Inferior parietal cortex (tissue), 1 donor: ENCODE data around the gene C11orf21.
"Not testable (repeated sequence)": the region's sequence is repeated elsewhere in the genome, so short reads cannot be mapped to it uniquely, and the experiment has no call there.

Experiments used
- DNase-seq: peaks from one replicate; pipeline ENCODE4 v3.0.0-alpha.2; 2016; ENCODE audit errors: extremely low spot score

The C11orf21 gene

DNA sequence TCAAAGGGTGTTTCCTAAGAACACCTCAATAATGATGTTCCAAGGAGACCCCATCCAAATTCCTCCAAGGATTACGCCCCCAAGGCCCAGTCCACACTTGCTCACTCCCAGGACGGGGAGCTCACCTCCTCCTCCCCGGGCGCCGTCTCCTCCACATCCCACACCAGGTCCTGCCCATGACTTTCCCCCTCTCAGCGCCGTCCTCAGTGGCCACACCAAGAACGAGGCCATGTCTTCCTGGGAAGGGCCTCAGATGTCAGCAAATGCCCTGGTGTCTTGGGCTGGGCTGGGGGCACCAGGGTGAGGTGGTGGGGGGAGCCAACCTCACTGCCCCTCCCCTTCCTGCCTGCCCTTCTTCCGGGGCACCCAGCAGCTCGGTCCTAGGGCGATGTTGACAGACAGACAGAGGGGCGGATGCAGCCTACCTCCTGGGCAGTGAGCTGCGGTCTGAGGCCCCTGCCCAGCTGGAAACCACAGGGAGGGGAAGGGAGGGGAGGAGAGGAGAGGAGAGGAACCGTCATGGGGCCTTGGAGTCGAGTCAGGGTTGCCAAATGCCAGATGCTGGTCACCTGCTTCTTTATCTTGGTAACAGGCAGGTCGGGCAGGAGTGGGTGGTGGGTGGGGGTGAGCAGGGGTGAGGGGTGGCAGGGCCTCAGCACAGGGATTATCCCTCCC, at the start of gene C11orf21, which contains the start of gene TSPAN32:
C11orf21 (minus strand) TSS at position 288 of the 675 bp plus-strand sequence; CDS start at position 178, 110 bp downstream.
TSPAN32 (plus strand) TSS at position 383 of the 675 bp plus-strand sequence; CDS start at position 520, 137 bp downstream.
- DNase-seq, result peak; percentile 9

DNA sequence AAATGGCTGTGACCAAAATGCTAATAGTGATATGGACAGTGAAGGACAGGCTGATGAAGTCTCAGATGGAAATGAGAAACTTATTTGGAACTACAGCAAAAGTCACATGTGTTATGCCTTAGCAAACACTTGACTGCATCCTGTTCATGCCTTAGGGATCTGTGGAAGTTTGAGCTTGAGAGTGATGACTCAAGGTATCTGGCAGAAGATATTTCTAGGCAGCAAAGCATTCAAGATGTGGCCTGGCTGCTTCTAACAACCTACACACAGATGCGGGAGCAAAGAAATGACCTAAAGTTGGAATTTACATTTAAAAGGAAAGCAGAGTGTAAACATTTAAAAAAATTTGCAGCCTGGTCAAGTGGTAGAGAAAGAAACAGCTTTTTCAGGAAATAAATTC, 47.3 kb upstream of the C11orf21 start:
- no peak for DNase-seq

DNA sequence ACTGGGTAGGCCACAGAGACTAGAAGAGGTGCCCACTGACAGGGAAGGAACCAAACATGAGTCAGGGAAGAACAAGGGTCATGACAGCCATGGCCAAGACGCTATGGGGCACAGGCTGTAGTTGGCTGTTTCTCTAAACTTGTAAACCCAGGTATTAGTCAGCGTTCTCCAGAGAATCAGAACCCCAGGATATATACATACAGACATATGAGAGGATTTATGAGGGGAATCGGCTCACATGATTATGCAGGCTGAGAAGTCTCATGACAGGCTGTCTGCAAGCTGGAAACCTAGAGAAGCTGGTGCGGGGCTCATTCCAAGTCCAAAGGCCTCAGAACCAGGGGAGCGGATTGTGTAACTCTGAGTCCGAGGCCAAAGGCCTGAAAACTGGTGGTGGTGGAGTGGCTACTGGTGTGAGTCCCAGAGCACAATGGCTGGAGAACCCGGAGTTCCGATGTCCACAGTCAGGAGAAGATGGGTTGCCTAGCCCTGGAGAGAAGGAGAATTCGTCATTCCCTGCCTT, 45.7 kb upstream of the C11orf21 start:
- DNase-seq, result no peak

DNA sequence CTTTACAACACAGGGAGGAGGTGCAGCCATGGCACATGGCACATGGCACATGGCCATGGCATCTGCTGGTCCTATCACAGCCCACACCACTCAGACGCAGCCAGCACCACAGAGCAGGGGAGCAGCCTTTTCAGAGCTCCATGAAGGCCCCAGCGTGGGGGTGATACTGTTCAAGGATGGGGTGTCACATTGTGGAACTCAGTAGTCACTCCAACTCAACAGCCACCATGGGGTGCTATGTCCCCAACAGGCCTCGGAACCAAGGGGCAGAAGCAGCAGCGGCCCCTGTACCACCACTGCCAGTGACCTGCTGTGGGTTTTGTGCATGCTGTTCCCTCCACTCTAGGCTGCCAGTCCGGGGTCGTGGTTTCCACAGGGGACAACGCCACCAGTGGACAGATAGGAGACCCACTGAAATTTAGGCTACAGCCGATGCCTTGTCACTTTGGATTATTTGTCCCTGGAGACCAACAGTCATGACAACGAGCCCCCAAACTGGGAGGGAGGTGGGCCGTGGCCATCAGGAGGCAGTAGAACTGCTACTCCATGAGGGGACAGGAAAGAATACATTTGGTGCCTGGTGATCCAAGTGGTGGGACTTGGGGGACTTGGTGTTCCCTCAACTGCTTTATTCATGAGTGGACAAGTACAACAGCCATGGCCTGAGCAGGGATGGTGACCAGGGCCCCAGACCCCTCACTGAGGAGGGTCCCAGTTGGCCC, 45.0 kb upstream of the C11orf21 start:
- no peak for DNase-seq

DNA sequence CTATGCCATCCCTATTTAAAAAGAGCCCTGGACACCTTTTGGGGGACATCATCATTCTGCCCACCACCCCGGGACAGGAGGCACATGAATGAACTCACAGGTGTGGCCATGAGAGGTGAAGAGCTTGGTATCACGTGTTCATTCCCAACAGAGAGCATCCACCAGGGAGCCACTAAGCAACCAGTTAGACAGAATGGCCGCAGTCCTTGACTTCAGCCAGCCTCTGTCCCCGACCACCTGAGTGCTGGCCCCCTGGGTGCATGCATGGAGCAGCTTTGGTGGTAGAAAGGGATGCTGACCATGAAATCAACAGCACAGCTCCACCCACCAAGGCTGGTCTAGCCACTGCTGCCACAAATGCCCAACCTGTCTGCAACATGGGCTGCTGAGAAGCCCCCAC, 44.3 kb upstream of the C11orf21 start:
- DNase-seq, result no peak

DNA sequence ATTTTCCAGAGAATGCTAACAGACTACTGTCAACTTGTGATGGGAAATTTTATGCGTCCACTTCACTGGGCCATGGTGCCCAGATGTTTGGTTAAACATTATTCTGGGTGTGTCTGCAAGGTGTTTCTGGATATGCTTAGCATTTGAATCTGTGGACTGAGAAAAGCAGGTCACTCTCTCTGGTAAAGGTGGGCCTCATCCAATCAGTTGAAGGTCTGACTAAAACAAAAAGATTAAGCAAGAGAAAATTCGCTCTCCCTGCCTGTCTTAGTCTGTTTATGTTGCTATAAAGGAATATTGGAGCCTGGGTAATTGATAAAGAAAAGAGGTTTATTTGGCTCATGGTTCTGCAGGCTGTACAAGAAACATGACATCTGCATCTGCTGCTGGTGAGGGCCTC, 43.3 kb upstream of the C11orf21 start:
- DNase-seq, result no peak

DNA sequence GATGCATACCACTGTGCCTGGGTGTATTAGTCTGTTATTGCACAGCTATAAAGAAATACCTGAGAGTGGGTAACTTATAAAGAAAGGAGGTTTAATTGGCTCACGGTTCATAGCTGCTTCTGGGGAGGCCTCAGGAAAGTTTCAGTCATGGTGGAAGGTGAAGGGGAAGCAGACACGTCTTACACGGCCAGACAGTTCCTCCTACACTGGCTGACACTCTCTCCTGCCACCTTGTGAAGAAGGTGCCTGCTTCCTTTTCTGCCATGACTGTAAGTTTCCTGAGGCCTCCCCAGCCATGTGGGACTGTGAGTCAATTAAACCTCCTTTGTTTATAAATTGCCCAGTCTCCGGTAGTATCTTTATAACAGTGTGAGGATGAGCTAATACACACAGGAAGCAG, 41.8 kb upstream of the C11orf21 start:
- DNase-seq, result no peak

DNA sequence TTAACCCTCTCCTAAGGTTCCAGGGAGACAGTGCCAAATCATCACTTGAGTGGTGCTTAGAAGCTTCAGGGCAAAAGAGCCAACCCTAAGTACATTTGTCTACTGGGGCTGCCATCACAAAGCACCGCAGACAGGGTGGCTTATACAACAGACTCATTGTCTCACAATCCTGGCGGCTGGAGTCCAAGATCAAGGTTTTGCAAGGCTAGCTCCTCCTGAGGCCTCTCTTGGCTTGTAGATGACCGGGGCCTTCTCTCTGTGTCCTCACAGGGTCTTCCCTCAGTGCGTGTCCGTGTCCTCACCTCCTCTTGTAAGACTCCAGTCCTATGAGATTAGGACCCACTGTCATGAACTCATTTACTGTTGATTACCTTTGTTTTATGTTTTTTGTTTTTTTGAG, 41.3 kb upstream of the C11orf21 start:
- no peak for DNase-seq

DNA sequence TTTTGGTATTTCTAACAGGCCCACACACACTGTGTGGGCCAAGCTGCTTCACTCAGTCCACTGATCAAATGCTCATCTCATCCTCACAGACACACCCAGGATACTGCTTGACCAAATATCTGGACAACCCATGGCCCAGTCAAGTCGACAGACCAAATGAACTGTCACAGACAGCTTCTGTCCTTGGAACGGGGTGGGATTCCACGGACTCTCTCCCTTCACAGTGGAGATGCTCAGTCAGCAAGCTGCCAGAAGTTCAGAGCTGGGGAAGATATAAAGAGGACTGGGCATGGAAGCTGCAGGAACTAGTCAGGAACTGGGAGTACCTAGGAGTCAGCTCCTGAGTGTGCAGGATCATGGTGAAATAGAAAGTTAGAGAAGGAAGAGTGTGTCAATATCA, 40.8 kb upstream of the C11orf21 start:
- DNase-seq, result no peak

DNA sequence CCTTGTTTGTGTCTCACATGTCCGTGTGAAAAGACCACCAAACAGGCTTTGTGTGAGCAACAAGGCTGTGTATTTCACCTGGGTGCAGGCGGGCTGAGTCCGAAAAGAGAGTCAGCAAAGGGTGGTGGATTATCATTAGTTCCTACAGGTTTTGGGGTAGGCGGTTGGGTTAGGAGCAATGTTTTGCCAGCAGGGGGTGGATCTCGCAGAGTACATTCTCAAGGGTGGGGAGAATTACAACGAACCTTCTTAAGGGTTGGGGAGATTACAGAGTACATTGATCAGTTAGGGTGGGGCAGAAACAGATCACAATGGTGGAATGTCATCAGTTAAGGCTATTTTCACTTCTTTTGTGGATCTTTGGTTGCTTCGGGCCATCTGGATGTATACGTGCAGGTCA, 37.0 kb upstream of the C11orf21 start:
- DNase-seq, result not testable (repeated sequence)

DNA sequence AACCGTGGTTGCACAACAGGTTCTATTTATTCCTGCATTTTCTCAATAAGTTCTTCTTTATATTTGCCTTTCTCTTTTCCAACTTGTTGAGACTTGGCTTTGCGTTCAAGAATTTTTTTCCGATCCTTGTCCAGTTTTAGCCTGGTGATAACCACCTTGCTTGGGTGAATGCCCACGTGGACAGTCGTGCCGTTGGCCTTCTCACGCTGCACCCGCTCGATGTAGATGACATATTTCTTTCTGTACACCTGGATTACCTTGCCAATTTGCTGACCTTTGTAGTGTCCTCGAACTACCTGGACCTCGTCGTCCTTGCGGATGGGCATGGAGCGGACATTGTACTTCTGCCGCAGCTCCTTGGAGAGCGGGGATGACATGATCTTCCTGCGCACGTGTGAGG, 33.6 kb upstream of the C11orf21 start:
- DNase-seq, result not testable (repeated sequence)

DNA sequence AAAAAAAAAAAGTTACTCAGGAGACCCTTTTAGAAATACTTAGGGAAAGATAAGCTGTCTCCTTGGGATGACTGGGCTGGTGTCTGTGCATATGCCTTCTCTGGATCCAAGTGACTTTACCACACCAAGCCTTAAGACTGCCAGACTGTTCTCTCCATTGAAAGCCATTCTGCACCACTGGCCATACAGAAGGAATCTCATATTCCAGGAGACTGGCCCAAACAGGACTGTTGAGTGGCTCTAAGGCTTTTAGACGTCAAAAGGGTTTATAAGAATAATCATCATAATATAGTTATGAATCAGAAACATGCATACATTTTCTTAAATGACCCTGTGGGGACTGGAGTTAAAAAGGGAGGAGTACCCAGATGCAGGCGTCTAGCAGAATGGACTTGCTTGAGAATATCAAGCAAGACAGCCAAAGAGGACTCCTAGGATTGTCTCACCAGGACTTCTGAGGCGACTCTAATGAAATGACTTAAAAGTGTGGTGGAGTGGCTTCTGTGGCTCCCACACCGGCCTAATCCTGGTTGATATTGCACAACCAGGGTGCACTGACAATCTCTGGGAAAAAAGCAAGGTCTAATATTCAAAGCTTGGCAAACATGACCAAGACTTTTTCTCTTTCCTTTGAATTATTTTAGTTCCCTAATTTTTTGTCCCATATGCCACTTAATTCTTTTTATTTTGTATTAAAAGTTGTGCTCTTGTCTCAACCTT, 31.9 kb upstream of the C11orf21 start:
- not testable (repeated sequence) for DNase-seq

DNA sequence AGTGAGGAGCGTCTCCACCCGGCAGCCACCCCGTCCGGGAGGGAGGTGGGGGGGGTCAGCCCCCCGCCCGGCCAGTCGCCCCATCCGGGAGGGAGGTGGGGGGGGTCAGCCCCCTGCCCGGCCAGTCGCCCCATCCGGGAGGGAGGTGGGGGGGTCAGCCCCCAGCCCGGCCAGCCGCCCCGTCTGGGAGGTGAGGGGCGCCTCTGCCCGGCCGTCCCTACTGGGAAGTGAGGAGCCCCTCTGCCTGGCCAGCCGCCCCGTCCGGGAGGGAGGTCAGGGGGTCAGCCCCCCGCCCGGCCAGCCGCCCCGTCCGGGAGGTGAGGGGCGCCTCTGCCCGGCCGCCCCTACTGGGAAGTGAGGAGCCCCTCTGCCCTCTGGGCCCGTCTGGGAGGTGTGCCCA, 30.9 kb upstream of the C11orf21 start:
- DNase-seq, result not testable (repeated sequence)

DNA sequence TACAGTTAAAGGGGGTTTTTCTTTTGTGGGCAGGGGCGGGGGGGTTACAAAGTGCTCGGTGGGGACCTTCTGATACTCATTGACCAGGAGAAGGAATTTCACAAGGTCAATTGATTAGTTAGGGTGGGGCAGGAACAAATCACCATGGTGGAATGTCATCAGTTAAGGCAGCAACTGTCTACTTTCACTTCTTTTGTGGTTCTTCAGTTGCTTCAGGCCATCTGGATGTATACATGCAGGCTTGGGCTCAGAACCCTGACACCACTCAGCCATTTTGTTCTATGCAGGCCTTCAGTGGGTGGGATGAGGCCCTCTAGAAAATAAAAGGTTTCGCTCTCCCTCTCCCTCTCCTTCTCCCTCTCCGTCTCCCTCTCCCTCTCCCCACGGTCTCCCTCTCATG, 29.7 kb upstream of the C11orf21 start:
- DNase-seq, result no peak

DNA sequence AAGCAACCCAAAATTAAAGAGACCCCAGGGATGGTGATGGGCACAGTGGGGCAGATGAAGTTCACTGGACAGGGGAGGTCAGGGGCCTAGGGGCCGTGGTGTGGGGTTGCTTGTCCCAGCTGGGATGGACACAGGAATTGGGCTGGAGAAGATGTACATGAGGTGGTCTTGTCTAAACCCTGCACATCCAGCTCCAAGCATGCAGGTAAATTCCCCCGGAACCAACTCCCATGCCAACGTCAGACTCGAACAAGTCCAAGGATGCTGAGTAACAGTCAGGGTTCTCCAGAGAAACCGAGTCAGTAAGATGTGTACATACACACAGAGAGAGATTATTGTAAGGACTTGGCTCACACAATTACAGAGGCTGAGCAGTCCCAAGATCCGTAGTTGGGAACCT, 29.0 kb upstream of the C11orf21 start:
- no peak for DNase-seq

DNA sequence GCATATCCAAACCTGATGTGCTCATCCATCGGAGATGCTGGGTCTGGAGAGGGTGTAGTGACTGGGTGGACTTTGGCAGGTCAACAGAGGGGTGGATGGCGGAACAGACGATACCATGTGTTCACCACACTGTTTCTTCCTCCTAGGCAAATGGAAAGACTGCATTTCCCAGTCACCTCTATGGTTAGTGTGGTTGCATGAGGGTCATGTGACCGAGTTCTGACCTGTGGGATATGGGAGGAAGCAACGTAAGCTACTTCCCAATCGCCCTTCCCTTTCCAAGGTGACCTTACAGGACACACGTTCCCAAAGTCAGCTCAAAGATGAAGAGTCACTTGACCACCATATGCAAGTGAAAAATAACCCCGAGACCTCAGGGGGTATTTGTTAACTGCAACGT, 27.8 kb upstream of the C11orf21 start:
- DNase-seq, result no peak

DNA sequence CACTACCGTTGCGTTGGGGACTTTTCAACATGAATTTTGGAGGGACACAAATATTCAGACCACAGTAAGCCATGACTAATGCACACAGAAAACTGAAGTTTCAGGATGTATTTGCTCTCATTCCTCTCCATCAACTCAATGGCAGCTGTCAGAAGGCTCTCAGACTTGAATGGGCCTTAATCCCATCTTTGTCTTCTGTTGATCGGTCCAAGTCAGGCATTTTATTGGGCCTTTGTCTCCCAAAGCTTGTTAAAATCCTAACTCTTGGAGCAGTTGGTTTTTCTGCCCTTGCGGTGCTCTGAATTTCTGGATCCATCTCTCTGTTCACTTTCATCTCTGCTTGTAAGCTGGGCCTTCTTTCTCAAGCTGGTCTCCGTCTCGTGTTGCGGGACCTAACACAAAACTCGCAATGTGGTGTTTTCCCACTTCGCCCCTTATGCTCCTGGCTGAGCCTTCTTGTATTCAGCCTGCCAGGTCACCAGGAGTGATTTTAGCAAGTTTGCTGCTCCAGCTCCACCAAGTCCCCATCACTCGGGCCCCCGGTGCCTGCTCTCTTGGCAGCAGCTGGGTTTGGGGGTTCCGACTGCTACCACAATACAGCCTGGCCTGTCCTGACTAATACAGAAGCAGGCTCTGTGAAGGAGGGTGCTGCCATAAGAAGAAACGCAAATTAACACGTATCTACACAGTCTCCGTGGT, 27.1 kb upstream of the C11orf21 start:
- no peak for DNase-seq

DNA sequence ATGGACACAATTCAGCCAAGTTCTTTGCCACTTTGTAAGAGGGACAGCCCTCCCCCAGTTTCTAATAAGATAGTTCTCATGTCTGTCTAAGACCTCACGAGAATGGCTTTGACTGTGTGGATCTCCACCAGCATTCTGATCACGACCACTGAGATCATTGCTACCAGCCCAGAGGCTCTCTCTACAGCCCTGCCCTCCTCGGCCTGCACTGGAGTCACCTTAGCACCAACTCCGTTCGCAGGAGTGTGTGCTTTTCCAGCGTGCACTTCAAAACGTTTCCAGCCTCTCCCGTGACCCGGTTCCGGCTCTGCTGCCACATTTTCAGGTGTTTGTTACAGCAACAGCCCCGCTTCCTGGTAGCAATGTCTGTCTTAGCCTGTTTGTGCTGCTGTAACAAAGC, 26.3 kb upstream of the C11orf21 start:
- no peak for DNase-seq

DNA sequence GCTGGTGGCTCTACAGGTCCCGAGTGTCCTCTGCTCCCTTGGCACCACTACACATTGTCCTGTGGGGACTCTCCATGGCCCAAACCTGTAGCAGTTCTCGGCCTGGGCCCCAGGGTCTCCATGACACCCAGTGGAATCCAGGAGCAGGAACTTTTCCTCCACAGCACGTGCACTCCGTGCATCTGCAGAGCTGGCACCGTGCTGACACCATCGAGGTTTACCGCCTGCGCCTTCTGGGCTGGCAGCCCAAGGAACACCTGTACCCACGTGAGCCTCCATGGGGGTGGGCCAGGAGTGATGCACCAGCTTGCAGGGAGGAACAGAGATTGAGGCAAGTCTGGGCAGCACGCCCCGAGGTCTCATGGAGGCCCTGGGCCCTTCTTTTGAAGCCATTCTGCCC, 25.3 kb upstream of the C11orf21 start:
- no peak for DNase-seq

DNA sequence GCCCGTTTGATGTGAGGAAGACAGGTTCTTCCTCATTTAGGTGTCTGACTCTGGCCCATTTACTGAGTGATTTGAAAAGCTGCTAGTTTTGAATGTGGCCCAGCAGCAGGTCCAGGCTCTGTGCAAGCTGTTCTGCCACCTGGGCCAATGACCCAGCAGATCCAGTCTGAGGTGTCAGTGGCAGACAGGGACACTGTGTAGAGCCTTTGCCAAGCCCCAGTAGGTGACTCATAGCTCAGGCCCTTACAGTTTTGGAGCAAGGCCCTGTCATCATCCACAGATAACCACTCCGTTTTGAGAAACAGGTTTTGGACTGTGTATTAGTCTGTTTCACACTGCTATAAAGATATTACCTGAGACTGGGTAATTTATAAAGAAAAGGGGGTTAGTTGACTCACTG, 24.0 kb upstream of the C11orf21 start:
- no peak for DNase-seq

DNA sequence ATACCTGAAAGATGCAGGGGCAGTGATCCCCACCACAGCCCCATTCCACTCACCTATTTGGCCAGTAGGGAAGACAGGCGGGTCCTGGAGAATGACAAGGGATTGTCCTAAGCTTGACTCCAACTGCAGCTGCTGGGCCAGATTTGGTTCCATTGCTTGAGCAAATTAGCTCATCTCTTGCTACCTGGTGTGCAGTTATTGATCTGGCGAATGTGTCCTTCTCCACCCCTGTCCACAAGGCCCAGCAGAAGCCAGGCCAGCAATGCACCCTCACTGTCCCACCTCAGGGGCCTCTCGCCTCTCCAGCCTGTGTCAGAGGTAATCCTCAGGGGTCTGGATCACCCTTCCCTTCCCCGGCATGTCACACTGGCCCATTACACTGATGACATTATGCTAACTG, 23.4 kb upstream of the C11orf21 start:
- no peak for DNase-seq

DNA sequence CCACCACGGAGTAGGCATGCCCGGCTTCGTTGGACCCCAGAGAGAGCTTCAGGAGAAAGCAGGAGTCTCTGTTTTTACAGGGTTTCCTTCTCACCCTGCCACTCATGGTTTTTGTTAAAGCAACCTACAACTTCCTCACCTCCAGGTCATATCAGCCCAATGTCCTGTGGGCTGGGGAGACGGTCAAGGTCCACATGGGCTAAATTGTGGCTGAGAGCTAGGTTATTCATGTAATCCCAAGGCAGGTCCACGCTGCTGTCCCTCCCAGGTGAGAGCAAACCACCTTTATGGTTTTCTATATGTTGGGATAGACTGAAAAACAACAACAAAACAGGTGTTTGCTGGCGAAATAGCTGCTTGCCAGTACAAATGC, 19.6 kb upstream of the C11orf21 start:
- DNase-seq, result no peak
